Neural cell (in vitro differentiated cells): ENCODE measurements around the gene ZNF346.

Source experiments
- CTCF ChIP-seq: fragments of 450-650 bp; IDR thresholded peaks from 2 replicates; pipeline ENCODE4 v1.5.1; 2014; ENCODE audit warnings: antibody characterized with exemption, mild to moderate bottlenecking, moderate library complexity; ENCODE audit not compliant: poor library complexity, severe bottlenecking
- EP300 ChIP-seq: fragments of 450-650 bp; conservative IDR thresholded peaks from 2 replicates; pipeline ENCODE4 v1.6.1; 2014; ENCODE audit warnings: antibody characterized with exemption, mild to moderate bottlenecking, moderate library complexity; ENCODE audit not compliant: poor library complexity, severe bottlenecking
- EZH2 ChIP-seq: fragments of 200-600, 300-800 bp; shearing (Covaris generic), sonication (generic); IDR thresholded peaks from 2 replicates; pipeline ENCODE4 v1.6.1; 2014; ENCODE audit warnings: antibody characterized with exemption, low read length, borderline replicate concordance, mild to moderate bottlenecking; ENCODE audit not compliant: insufficient read depth, poor library complexity, severe bottlenecking
- MXI1 ChIP-seq: fragments of 450-650 bp; conservative IDR thresholded peaks from 2 replicates; pipeline ENCODE4 v1.6.1; 2014; ENCODE audit warnings: antibody characterized with exemption, mild to moderate bottlenecking; ENCODE audit not compliant: poor library complexity, severe bottlenecking
- POLR2AphosphoS5 ChIP-seq: IDR thresholded peaks from 2 replicates; pipeline ENCODE4 v1.6.1; 2012
- RAD21 ChIP-seq: fragments of 450-650 bp; conservative IDR thresholded peaks from 2 replicates; pipeline ENCODE4 v1.6.1; 2014; ENCODE audit warnings: antibody characterized with exemption, mild to moderate bottlenecking, moderate library complexity
- REST ChIP-seq: IDR thresholded peaks from 2 replicates; pipeline ENCODE4 v1.6.1; 2012; ENCODE audit warnings: borderline replicate concordance
- SMC3 ChIP-seq: fragments of 450-650 bp; conservative IDR thresholded peaks from 2 replicates; pipeline ENCODE4 v1.6.1; 2014; ENCODE audit warnings: antibody characterized with exemption, mild to moderate bottlenecking, moderate library complexity; ENCODE audit not compliant: poor library complexity
- TAF1 ChIP-seq: IDR thresholded peaks from 2 replicates; pipeline ENCODE4 v1.6.1; 2012; ENCODE audit warnings: low read depth

GRCh38 chr5:177064500-177065277, 42.2 kb downstream of the ZNF346 start:
- TF ChIP-seq EZH2 (no peak), CTCF (no peak), REST (no peak), RAD21 (no peak), TAF1 (no peak), POLR2AphosphoS5 (no peak), MXI1 (no peak), EP300 (no peak), SMC3 (no peak)
